GM18505 (cell line): ENCODE measurements around the gene KISS1.

Experiments
- ATAC-seq: cut with Tn5 transposase; IDR thresholded peaks from one replicate; pipeline ENCODE4 v1.9.1; 2021; ENCODE audit not compliant: unreplicated experiment
- POLR2A ChIP-seq: IDR thresholded peaks from 4 replicates; pipeline ENCODE4 v1.6.1; 2011; ENCODE audit warnings: borderline replicate concordance; ENCODE audit not compliant: insufficient read depth, insufficient read length; ENCODE audit errors: extremely low read depth

Gene KISS1

GRCh38 chr1:204174958-204175357 is 21.3 kb downstream of the KISS1 start:
- ATAC-seq = no peak
- no peak for TF ChIP-seq POLR2A

DNA sequence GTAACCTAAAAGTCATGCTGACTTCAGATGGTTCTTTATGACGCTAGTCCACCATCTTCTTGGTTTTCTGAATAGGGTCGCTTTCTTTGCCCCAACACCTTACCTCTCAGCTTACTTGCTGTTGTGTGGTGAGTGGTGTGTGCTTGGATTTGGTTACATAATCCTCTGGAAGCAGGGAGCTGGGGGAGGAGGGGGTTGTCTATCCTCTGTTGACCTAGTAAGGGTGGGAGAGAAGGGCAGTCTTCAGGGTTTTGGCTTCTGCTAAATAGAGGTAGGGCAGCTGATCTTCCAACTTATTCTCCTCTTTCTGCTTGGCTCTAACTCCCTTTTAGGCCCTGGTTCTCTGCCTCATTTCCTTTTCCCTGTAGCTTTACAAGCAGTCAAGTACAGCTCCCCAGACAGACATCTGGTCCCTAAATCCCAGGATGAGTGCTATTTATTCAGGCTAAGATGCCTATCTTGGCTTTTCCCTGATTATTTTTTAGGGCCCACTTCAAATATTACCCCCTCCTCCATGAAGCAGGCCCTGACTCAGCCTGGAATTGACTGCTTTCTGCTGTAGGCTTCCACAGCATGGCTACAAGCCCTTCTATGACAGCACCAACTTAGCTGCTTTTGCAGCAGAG is 23.8 kb downstream of the KISS1 start:
- no peak for TF ChIP-seq POLR2A
- no peak for ATAC-seq

- no peak for TF ChIP-seq POLR2A
- ATAC-seq = no peak
Observed at GRCh38 chr1:204171751-204172178, 24.5 kb downstream of the KISS1 start.

DNA sequence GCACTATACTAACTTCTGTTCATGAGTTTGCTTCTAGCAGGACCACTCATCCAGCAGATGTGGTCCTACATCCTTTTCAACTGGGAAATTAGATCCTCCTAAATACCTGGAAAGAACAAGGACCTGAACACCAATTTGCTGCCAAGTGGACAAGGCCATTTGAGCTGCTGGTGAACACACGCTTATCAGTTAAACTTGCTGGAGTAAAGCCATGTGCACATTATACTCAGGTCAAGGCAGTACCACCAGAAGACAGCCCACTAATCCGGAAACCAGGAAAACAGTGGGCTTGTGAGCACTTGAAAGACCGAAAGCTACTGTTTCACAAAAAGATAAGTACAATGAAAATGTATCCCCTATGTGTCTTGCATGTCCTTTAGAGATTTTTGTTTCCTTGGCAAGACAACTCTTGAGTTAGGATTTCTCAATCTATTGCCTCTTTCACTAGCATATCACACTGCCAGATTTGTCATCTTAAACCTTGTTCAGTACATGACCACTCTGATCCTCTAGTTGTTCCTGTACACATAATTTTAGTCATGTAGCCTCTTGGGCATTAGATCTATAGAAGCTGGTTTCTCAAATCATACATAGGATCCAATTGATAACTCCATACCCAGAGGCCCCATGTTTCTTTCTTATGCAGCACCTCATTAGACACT is 25.7 kb downstream of the KISS1 start:
- no peak for TF ChIP-seq POLR2A
- no peak for ATAC-seq

DNA sequence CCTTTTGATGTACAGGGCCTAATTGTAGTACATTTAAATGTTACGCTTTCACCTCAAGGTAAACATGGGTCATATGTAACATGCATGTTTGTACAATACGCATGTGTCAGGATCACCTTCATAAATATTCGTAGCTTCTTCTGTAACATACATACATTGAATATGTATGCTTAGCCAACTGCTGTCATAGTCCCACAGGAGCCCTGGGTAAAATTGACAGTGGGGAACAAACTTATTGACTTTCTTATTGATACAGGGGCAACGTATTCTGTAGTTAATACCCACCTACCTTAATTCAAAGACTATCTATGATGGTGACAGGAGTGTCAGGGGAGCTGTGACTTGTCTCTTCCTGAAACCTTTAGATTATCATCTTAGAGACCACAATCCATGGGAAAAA is 26.4 kb downstream of the KISS1 start:
- no peak for TF ChIP-seq POLR2A

GRCh38 chr1:204167730-204168129 is 28.6 kb downstream of the KISS1 start:
- no peak for TF ChIP-seq POLR2A
- ATAC-seq = no peak

More for the DNA sequence above, 26.4 kb downstream of the KISS1 start:
- ATAC-seq = no peak

- TF ChIP-seq POLR2A = no peak
- no peak for ATAC-seq
Observed at GRCh38 chr1:204166219-204166618, 30.1 kb downstream of the KISS1 start, which contains the start of gene REN. Gene REN, minus strand, starts transcription at chr1:204166337. Its CDS starts 44 bp downstream, at chr1:204166293.

GRCh38 chr1:204162494-204163074 is 33.7 kb downstream of the KISS1 start:
- TF ChIP-seq POLR2A = no peak
- no peak for ATAC-seq

GRCh38 chr1:204161609-204162493 is 34.4 kb downstream of the KISS1 start:
- TF ChIP-seq POLR2A = no peak

DNA sequence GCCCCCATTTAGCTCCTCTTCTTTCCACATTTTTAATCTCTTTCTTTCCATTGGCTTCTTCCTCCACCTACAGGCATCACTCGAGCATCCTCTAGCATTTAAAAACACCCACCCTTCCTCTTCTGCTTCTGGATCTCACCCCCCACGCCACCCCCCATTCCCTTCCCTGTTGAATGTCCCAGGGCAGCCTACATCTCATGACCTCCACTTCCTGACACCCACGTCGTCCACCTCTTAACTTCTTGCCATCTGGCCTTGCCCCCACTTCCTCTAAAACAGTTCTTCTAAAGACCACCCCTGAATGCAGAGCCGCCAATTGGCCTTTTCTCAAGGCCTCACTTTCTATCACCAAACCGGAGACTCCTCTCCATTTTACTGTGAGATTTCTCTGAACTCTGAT is 38.3 kb downstream of the KISS1 start:
- ATAC-seq = no peak
- no peak for TF ChIP-seq POLR2A

More at GRCh38 chr1:204161609-204162493, 34.4 kb downstream of the KISS1 start:
- no peak for ATAC-seq

- no peak for ATAC-seq
- no peak for TF ChIP-seq POLR2A
Observed at GRCh38 chr1:204155881-204156280, 40.4 kb downstream of the KISS1 start.

DNA sequence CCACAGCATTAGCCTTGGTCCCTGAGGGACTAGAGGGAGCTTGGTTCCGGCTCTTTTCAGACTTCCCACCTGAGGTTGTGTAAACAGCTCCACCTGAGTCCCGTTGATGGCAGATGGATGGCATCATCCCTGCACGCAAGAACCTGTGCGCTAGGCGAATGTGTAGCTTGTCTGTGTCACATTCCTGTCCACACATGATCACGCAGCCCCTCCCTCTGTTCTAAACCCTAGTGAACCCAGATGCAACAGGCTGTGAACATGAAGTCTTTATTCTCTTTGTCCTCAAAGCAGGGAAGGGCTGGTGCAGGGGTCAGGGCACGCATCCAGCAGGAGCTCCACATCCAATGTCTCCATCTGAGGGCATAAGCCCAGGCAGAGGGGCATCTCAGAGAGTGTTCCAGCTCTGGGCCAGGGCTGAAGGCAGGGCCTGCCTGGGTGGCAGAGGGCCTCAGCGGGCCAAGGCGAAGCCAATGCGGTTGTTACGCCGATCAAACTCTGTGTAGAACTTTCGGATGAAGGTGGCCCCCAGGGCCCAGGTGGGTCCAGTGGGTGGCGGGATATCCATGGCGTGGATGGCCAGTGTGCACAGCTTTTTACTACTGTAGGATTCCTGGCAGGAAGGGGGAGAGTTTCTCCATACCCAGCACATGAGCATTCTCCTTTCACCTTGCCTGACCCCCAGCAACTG is 41.6 kb downstream of the KISS1 start:
- no peak for TF ChIP-seq POLR2A
- no peak for ATAC-seq
